PFSK-1 (cell line): Measurements from ENCODE around the gene NLK.

Experiments
- FOXP2 ChIP-seq: optimal IDR thresholded peaks from 2 replicates; pipeline ENCODE3; 2011; ENCODE audit warnings: borderline replicate concordance, control low read depth, inconsistent platforms; ENCODE audit not compliant: insufficient read depth; ENCODE audit errors: extremely low read length, extremely low read depth
- POLR2AphosphoS5 ChIP-seq: IDR thresholded peaks from 2 replicates; pipeline ENCODE4 v1.6.1; 2012; ENCODE audit warnings: low read depth, mild to moderate bottlenecking, control low read depth, low read length, moderate library complexity
- REST ChIP-seq, 2 experiments: IDR thresholded peaks; 2 replicates each; pipeline versions ENCODE4 v1.6.1 to v1.8.0; 2011 to 2012; ENCODE audit warnings: low read depth in 2 of 2, low read length in 2 of 2, control low read depth in 1 of 2, inconsistent platforms in 1 of 2, mild to moderate bottlenecking in 1 of 2, moderate library complexity in 1 of 2; ENCODE audit not compliant: insufficient read depth in 1 of 2
- SIN3A ChIP-seq: IDR thresholded peaks from 2 replicates; pipeline ENCODE4 v1.6.1; 2012; ENCODE audit warnings: mild to moderate bottlenecking, low read length, moderate library complexity, borderline replicate concordance; ENCODE audit not compliant: insufficient read depth
- TAF1 ChIP-seq: IDR thresholded peaks from 2 replicates; pipeline ENCODE4 v1.6.1; 2012; ENCODE audit warnings: low read length, control low read depth, borderline replicate concordance; ENCODE audit not compliant: insufficient read depth

The NLK gene

GRCh38 chr17:28187931-28188330 lies 145.5 kb downstream of the NLK start:
- TF ChIP-seq FOXP2 = no peak
- TF ChIP-seq REST (IDR thresholded peaks at IDR 0.05; ENCODE audit: insufficient read depth in 1 of 2, low read depth in 2 of 2, low read length in 2 of 2) = no peak
- TF ChIP-seq SIN3A = no peak
- TF ChIP-seq TAF1 = no peak
- no peak for TF ChIP-seq POLR2AphosphoS5

GRCh38 chr17:28188841-28189263 lies 146.4 kb downstream of the NLK start:
- TF ChIP-seq REST (IDR thresholded peaks at IDR 0.05; ENCODE audit: insufficient read depth in 1 of 2, low read depth in 2 of 2, low read length in 2 of 2) = no peak
- TF ChIP-seq SIN3A = no peak
- TF ChIP-seq TAF1 = no peak
- no peak for TF ChIP-seq POLR2AphosphoS5
- TF ChIP-seq FOXP2 = no peak

- TF ChIP-seq TAF1 = no peak
- no peak for TF ChIP-seq REST (IDR thresholded peaks at IDR 0.05; ENCODE audit: insufficient read depth in 1 of 2, low read depth in 2 of 2, low read length in 2 of 2)
- TF ChIP-seq POLR2AphosphoS5 = no peak
- TF ChIP-seq SIN3A = no peak
- no peak for TF ChIP-seq FOXP2
These were observed 147.2 kb downstream of the NLK start for GRCh38 chr17:28189667-28190066.

GRCh38 chr17:28191018-28191417 lies 148.5 kb downstream of the NLK start:
- TF ChIP-seq FOXP2 = no peak
- TF ChIP-seq POLR2AphosphoS5 = no peak
- no peak for TF ChIP-seq TAF1
- TF ChIP-seq SIN3A = no peak
- TF ChIP-seq REST (IDR thresholded peaks at IDR 0.05; ENCODE audit: insufficient read depth in 1 of 2, low read depth in 2 of 2, low read length in 2 of 2) = no peak

GRCh38 chr17:28193241-28193640 lies 150.8 kb downstream of the NLK start:
- TF ChIP-seq REST (IDR thresholded peaks at IDR 0.05; ENCODE audit: insufficient read depth in 1 of 2, low read depth in 2 of 2, low read length in 2 of 2) = no peak
- TF ChIP-seq FOXP2 = no peak
- TF ChIP-seq SIN3A = no peak
- TF ChIP-seq TAF1 = no peak
- no peak for TF ChIP-seq POLR2AphosphoS5
